HG03432 (cell line): ENCODE data around the gene LRRC8C.

ENCODE experiments used
- ATAC-seq: cut with Tn5 transposase; IDR thresholded peaks from one replicate; pipeline ENCODE4 v1.9.1; 2021; ENCODE audit warnings: mild to moderate bottlenecking, moderate library complexity; ENCODE audit not compliant: unreplicated experiment

Gene LRRC8C

DNA sequence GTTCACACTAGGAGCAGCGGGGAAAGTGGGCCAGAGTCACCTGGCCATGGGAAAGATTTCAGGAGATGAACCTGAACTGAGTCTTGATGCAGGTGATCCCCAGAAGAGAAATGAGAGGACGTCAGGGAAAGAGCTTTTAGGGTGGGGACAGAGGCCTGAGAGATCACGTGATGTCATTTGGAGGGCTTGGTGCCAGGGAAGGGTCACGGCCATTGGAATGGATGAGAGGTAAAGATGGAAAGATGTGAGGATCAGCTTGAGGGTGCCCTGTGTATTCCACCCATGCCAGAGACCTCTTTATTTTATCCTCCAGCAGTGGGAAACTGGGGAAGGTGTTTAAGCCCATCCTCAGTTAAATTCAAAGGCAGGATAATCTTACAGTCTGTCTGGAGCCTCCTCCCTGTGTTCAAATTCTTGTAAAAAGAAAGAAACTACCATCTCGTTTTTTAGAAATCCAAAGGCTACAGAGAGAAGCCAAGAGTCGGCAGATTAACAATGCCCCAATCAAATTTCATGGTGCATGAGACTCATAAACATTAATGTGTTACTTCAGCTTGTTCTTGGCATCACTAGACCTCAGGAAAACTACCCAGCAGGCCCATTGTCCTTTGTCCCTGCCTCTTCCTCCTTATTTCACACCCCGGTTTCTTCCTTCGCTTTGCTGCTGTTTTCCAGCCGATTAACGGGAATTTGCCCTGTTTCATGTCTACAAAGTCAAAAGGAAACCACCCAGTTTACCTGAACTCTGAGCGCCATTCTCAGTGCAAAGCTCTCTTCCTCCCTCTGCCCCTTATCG, 94.8 kb downstream of the LRRC8C start:
- no peak for ATAC-seq

DNA sequence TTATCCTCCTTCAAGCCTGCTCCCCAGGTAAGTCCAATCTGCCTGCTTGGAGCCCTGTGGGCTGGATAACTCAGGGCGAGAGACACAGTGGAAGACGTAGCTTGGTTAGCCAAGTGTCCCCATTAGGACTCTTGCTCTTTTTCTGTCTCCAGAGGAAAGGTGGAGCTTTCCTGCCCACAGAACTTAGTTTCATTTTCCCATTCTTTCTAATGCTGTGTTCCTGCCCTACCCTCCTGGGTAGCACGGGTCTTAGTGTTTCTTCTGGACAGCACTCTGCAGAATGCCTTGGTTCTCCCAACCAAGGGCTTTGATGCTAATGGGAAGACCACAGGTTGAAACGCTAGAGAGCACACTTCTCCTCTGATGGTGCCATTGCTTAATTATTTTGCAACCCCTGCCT, 95.5 kb downstream of the LRRC8C start:
- ATAC-seq = no peak

DNA sequence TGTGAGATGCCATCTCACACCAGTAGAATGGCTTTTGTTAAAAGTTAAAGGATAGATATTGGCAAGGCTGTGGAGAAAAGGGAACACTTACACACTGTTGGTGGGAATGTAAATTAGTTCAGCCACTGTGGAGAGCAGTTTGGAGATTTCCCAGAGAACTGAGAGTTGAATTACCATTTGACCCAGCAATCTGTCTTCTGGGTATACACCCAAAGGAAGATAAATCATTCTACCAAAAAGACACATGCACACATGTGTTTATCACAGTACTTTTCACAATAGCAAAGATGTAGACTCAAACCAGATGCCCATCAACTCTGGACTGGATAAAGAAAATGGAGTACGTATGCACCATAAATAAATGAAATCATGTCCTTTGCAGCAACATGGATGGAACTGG, 99.3 kb downstream of the LRRC8C start:
- no peak for ATAC-seq

DNA sequence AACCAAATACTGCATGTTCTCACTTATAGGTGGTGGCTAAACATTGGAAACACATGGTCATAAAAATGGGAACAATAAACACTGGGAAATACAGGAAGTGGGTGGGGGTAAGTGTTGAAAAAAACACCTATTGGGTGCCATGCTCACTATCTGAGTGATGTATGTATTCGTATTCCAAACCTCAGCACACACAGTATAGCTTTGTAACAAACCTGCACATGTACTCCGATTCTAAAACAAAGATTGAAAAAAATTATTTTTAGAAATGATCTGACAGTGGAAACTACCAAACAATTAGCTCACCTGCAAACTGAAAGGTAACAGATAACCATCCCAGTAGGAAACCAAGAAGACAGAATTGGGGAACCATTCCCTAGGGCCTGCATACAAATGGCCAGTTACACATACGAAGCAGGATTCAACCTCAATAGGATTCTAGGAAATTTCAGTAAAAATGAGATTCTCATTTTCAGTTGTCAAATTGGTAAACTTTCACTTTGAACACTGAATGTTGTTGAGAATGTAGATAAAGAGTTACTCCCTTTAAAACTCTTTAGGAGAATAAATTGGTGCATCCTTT, 99.8 kb downstream of the LRRC8C start:
- no peak for ATAC-seq

DNA sequence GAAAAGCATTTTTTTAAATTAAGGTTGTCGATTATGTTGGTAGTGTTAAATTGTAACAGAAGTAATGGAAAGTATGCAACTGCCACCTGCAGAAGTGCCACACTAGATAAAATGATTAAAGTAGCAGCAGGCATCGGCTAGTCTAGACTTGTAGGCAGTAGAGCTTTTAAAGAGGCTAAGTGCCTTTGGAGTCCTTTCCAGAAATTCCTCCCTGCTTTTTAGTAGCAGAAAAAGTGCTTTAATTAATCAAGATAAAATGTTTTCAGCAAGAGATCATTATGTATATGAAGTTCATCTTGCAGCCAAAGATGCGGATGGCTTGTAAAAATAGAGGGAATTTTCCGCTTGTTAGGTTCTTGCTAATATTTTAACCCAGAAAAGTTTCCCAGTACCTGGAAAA, 100.8 kb downstream of the LRRC8C start:
- no peak for ATAC-seq

DNA sequence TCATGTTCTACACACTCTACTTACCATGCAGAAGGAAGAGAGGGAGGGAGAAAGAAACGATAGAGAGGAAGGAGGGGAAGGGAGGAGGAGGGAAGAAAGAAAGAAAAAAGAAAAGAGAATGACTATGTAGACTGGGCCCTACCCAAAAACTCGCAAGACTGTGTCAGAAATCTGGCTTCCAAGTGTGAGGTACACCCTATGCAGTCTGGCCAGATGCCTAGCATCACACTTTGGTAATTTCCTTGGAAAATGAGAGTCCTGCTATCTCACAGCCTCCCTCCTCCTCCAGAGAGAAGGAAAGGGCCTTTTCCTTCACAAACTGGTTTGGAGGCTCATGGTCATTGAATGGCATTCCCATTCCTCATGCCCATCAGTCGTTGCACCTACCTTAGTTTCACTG, 101.5 kb downstream of the LRRC8C start:
- no peak for ATAC-seq

DNA sequence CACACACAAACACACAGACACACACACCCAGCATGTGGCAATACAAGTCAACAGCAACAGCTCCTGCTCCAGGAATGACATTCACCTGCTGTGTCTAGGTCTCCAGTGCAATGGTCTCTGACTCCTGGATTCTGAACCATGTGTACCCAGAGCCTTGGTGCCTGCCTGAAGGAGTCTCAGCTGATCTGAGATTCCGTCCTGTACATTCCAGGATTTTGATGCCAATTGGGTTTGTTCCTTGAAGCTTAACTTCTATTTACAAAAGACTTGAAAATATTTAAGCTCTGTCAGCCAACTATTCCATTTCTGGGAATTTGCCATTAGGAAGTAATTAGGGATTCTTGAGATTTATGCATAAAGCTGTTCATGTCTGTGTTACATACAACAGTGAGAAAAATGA, 102.6 kb downstream of the LRRC8C start:
- no peak for ATAC-seq

DNA sequence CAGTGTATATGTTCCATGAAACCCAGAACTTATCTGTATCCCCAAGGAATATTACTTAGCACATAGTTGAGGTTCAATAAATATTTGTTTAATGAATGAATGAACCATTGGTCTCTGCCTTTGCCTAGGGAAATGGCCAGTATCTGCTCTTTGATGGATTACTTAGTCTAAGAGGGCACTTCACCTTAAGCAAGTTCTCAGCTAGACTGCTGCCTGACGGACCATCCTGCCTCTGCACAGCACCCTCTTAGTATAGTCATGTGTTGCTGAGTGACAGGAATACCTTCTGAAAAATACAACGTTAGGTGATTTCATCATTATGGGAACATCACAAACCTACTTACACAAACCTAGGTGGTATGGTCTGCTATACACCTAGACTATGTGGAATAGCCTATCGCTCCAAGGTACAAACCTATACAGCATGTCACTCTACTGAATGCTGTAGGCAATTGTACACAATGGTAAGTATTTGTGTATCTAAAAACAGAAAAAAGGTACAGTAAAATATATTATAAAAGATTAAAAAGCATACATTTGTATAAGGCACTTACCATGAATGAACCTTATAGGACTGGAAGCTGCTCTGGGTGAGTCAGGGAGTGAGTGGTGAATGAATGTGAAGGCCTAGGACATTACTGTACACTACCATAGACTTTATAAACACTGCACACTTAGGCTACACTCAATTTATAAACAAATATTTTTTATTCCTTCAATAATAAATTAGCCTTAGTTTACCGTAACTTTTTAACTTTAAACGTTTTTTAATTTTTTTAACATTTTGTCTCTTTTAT, 104.2 kb downstream of the LRRC8C start:
- ATAC-seq = no peak

DNA sequence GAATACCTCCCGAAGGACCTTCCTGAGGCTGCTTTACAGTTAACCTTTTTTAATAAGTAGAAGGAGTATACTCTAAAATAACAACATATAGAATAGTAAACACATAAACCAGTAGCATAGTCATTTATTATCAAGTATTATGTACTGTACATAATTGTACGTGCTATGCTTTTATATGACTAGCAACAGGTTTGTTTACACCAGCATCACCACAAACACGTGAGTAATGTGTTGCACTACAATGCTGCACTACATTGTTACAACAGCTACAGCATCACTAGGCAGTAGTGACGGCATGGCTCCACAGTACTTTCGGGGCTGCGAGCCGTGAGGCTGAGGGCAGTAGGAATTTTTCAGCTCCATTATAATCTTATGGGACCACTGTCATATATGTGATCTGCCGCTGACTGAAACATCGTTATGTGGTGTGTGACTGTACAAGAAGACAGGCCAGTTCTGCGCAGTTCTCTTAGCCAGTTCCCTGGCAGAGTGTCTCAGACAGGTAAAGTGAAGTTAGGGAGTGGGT, 105.1 kb downstream of the LRRC8C start:
- ATAC-seq = no peak

DNA sequence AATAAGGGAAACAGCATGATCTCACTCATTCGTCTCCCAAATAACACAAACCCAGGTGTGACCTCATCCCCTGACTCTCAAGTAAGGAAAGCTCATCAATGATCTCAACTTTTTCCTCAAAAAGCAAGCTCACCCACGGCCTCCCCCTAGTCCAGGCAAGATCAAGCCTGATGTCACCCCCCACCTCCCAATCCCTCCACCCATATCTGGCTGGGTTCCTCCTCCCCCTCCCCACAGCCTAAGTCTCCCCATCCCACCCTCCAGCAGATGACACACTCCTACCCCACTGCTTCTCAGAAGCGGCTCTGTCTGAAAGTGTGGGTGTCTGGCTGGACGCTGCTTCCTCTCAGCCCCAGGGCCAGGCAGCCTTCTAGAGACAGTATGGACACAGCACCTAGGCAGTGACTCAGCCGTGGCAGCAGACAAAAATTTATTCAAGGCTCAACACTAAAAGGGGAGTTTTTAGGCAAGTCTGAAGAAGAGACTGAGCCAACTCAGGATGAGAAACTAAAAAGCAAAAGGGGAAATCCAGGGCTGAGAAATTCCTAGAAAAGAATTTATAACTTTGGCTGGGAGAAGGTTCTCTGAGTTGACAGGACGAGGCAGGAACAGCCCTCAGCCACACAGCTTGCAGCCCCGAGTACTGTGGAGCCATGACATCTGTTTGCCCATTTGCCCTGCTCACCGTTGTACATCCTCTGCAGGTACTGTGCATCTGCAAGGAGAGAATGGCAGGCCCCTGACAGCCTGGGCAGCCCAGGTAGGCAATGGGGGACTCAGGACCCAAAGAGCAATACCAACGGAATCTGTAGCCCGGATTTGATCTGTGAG, 106.3 kb downstream of the LRRC8C start:
- peak; percentile 77 for ATAC-seq

DNA sequence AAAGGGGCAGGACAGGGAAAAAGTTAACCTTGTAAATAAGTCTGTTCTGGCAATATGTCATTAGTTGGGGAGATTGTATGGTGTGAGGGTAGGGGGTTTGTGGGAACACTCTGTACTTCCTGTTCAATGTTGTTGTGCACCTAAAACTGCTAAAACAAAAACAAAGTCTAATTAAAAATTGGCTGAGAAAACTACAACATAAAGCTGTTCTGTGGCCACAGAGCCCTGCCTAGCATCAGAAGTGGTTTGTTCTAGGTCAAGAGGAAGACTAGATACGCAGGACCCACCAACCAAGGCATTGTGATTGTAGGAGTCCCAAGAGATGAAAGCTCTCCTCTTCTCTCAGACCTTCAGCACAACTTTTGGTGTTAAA, 106.9 kb downstream of the LRRC8C start:
- no peak for ATAC-seq

DNA sequence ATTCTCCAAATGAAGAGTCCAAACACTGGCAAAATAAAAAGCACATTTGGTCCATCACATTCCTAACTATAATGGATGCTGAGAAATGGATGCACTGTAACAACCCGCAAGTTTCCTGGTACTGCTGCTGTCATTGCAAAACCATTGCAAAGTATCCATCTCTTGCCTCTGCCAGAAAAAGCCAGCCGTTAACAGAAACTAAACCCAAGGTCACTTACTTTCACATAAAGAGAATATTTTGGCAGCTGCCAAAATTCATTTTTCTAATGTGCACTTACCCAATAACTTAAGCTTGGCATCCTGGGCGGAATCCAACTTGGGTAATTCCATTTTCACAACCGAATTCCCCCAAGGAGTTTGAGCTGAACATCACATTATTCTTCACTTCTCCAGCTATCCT, 110.9 kb downstream of the LRRC8C start:
- no peak for ATAC-seq

DNA sequence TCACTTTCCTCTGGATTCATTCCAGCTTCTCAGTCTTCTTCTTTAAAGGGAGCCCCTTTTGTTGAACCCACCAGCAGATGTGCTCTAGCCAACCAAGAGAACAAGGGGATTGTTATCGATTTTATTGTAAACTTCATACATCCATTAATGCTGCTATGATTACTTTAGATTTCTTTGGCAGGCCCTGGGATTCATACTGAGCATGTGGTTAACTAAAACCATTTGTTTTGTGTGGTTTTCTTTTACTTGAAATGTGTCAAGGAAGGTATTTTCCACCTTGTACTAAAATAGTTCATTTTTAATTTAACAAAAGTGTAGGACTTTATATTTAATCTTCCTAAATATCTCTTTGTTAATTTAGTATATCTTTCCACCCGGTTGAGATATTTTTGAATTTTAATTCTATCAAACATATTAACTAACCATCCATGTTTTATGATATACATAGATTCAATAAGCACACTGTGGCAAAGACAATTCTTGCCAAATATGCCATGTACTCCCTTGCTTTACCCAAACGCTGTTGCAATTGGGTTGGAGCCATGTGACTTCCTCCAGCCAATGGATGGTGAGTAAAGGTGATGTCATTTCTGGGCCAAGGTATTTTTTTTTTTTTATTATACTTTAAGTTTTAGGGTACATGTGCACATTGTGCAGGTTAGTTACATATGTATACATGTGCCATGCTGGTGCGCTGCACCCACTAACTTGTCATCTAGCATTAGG, 113.7 kb downstream of the LRRC8C start:
- no peak for ATAC-seq

DNA sequence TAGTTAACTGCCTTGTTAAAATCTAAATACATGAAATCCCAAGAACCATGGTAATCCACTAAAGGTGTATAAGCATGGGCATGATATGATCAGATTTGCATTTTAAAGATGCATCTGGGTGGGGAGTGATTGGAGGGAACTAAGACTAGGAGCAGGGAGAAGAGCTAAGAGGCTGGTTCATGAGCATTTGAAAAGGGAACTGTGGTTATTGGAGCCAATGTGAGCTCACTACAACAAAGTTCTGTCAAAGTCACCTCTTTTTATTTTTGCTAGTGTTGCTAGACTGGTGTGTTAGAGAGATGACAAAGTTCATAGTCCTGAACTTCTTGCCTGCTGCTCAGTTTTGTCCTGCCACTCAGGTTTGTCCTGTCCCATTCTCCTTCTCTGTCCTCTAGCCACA, 120.8 kb downstream of the LRRC8C start:
- no peak for ATAC-seq

DNA sequence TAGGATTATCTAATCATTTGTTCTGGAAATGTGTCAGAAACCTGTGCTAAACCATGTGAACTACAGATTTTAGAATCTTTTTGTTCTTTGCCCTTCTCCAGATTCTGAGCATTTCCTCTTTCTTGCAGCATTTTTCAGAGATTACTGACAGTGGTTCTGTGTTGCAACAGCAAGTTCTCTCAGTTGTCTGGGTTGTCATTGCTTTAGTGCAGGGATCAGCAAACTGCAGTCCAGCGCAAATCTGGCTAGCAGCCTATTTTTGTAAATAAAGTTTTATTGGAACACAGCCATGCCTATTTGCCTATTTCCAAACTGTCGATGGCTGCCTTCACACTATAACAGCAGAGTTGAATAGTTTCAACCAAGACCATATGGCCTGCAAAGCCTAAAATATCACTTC, 121.6 kb downstream of the LRRC8C start:
- ATAC-seq = no peak

DNA sequence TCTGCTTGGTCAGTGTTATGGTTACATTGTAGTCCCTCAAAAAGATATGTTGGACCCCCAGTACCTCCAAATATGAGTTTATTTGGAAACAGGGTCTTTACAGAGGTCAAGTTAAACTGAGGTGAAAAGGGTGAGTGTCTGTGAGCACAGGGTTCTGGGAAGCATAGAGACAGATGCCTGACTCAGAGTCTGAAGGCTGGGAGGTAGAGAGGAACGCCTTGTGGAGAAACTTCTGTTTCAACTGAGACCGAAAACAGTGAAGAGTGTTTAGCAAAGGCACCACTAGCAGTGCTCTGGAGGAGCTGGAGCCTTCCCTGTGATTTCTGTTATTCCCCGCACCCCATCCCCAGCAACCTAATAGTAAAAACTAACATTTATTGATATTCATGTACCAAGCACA, 122.7 kb downstream of the LRRC8C start:
- ATAC-seq = no peak

DNA sequence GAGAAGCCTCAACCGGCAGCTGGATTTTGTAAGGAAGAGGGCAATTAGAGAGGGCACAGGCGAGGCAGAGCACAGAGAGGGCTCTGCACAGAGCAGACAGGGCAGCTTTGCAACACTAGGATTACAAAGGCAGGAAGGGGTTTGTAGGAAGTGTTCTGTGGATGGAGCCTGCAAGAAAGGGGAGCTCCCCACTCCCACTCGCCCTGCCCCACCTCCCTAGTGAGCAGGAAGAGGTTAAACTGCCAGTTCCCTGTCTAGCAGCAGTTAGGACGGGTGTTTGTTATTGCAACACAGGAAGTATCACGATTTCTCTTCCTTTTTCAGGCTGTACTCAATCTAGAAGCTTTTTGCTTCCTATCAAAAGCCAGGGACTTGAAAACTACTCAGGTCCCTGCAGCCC, 124.6 kb downstream of the LRRC8C start:
- ATAC-seq = peak; percentile 76

DNA sequence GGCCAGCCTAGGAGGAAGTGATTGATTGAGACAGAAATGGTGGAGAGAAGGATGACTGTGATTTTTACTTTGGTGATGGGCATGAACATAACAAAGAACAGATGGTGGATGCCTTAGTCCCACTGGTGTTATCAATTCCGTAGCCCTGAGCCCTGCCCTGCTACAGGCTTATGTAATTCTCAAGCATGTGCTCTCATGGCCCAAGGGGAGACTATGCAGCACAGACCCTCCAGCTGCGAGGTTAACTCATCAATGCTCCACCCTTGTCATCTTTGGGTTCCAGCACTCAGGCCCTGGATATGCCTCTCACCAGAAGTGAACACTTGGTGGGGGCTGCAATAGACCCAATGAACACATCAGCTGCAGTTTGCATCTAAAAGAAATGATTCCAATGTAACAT, 125.2 kb downstream of the LRRC8C start:
- no peak for ATAC-seq

DNA sequence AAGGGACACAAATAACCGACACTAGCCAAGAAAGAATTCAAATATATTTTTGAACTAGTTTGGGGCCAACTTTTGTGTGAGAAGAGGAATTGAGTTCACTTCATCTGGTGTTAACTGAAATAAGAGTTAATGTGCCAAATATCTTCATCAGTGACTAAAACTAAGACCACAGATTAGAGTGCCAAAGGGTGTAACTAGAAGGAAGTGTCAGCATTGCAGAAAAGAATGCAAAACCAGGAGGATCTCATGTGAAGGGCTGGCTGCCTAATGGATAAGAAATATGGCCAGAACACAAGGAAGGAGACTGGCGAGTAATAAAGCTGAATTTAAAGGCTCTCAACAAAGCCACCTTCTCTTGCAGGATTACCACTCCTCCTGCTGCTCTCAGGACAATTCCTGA, 126.1 kb downstream of the LRRC8C start:
- no peak for ATAC-seq

DNA sequence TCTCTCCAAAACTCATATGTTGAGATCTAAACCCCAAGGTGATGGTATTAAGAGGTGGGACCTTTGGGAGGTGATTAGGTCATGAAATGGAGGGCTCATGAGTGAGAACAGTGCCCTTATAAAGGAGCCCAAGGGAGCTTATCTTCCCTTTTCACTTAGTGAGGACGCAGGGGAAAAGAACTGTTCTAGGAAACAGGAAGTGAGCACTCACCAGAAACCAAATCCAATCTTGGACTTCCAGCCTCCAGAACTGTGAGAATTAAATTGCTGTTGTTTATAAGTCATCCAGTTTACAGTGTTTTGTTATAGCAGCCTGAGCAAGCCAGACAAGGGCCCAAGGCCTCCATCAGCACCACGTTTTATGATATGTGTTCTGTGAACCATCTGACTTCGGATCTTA, 127.6 kb downstream of the LRRC8C start:
- no peak for ATAC-seq
